Small intestine (tissue), 7 donors: ENCODE data around the gene SLC1A1. TPM values are rescaled to one million over a fixed set of nuclear protein-coding genes. Genes with fewer than 3 reads are reported as not detected.
"Not testable (repeated sequence)": the region's sequence is repeated elsewhere in the genome, so short reads cannot be mapped to it uniquely, and the experiment has no call there.

Source experiments
- DNase-seq, 2 donors: peaks; one replicate each; pipeline versions ENCODE4 v3.0.0 to v3.0.0-alpha.2; 2013
- FAIRE-seq: peaks from 2 replicates; lab custom pipeline; 2012; peaks lifted over from hg19 to GRCh38; lab: Jason Lieb, UNC
- H3K27ac ChIP-seq, 3 donors: one replicate each; pipeline ENCODE4 v1.5.1; 2013; ENCODE audit warnings: low read length in 2 of 3, mild to moderate bottlenecking in 2 of 3, control low read depth in 1 of 3, inconsistent platforms in 1 of 3, low read depth in 1 of 3, moderate library complexity in 1 of 3
- H3K27me3 ChIP-seq, 3 donors: one replicate each; pipeline ENCODE4 v1.6.1; 2013; ENCODE audit warnings: low read length in 3 of 3, inconsistent platforms in 1 of 3; ENCODE audit not compliant: control insufficient read depth in 3 of 3, insufficient read depth in 3 of 3
- H3K36me3 ChIP-seq, 3 donors: one replicate each; pipeline ENCODE4 v1.6.1; 2013; ENCODE audit warnings: low read length in 3 of 3, inconsistent platforms in 1 of 3, low read depth in 1 of 3, mild to moderate bottlenecking in 1 of 3, moderate library complexity in 1 of 3; ENCODE audit not compliant: control insufficient read depth in 3 of 3, insufficient read depth in 2 of 3
- H3K4me1 ChIP-seq, 3 donors: one replicate each; pipeline ENCODE4 v1.6.1; 2013; ENCODE audit warnings: low read length in 2 of 3, inconsistent platforms in 1 of 3, low read depth in 1 of 3, mild to moderate bottlenecking in 1 of 3, moderate library complexity in 1 of 3; ENCODE audit not compliant: control insufficient read depth in 3 of 3, insufficient read depth in 2 of 3
- H3K4me3 ChIP-seq, 3 donors: one replicate each; pipeline ENCODE4 v1.5.1; 2013; ENCODE audit warnings: low read length in 3 of 3, control low read depth in 1 of 3, inconsistent platforms in 1 of 3, low read depth in 1 of 3, mild to moderate bottlenecking in 1 of 3, moderate library complexity in 1 of 3
- H3K9me3 ChIP-seq, 2 donors: one replicate each; pipeline ENCODE4 v1.6.1; 2013; ENCODE audit warnings: low read depth in 1 of 2, low read length in 1 of 2; ENCODE audit not compliant: control insufficient read depth in 2 of 2, insufficient read depth in 1 of 2
- WGBS, 3 donors: extraction: QIAGEN DNeasy Blood & Tissue Kit; methylation state at CpG; one replicate each; pipeline ENCODE4 v1.1.7; 2013; 5-methylcytosine and 5-hydroxymethylcytosine counted together
- polyA plus RNA-seq, 4 donors: library from polyadenylated mRNA; stranded (reverse) in 3 of 4; unstranded in 1 of 4; fragments of 200-250 nt in 3 of 4; fragments of 120-200 nt in 1 of 4; gene quantifications; one replicate each; pipeline versions ENCODE4 v1.2.1 to v1.2.3, GENCODE V29; 2013
- donor health status: healthy with polysubstance abuse.
- donor health status: control.
- donor health status: control.
- donor health status: Bipolar disorder and iron deficiency.
- donor health status: healthy.

The SLC1A1 gene
- polyA plus RNA-seq, 4 donors, result 21.1 to 46.4 (median 42.9) TPM

- 18 to 67% (median 33%) methylated on average over 2 of the region's 2 CpGs for WGBS, 3 donors
- Histone ChIP-seq H3K27ac (peak overlapping the region in 1 of 3 donors; percentile 61), H3K9me3 (peaks cover 0 to 15% of the 10 kb centered on the region in 2 donors), H3K4me1 (peaks cover 0 to 20% (median 6%) of the 10 kb centered on the region in 3 donors), H3K4me3 (no peak overlapping the region), H3K36me3 (peaks cover 0 to 10% (median 0%) of the 10 kb centered on the region in 3 donors), H3K27me3 (no peaks in the 10 kb centered on the region)
- FAIRE-seq, result no peak
- DNase-seq, result peak; percentile 65 to 70
Measured at GRCh38 chr9:4538107-4538506, 47.8 kb downstream of the SLC1A1 start.

DNA sequence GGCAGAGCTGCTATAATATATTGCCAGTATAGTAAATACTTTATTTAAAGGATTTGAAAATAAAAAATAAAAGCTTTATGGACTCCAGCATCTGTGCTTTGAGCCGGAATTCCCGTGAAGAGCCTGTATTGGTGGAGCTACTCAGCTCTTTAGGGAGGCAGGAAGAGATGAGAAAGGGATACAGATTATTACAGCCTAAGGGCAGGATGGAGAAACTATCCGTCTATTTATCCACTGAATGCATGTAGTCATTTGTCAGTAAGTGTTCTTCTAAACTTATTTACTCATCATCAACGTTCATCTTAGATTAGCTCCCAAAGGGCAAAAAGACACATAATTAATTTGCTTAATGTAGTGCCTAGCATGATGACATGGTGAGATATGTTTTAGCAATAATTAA lies 48.4 kb downstream of the SLC1A1 start:
- Histone ChIP-seq H3K36me3 (peaks cover 0 to 10% (median 0%) of the 10 kb centered on the region in 3 donors), H3K27me3 (no peaks in the 10 kb centered on the region), H3K4me1 (peaks cover 0 to 21% (median 6%) of the 10 kb centered on the region in 3 donors), H3K4me3 (no peak overlapping the region), H3K9me3 (peaks cover 0 to 15% of the 10 kb centered on the region in 2 donors), H3K27ac (peak overlapping the region in 1 of 3 donors; percentile 30)
- no peak for FAIRE-seq
- 29 to 51% (median 48%) methylated on average over 4 of the region's 4 CpGs for WGBS, 3 donors
- no peak for DNase-seq

DNA sequence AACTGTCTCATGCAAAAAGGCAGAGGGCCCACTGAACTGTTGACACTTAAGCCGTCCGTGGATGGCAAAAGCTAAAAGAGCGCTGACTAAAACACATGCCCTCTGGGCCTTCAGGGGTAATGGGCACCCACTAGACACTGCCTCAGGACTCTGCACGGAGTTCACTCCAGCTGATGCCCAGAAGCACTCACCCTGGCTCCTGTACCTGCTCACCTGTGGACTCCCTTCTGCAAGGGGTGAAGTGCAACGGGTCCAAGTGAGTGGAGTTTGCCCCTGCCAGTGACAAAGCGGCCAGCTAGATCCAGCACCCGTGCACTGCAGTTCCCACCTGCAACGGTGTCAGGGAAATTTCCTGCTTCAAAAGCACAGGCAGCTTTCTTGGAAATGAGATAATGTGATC lies 50.2 kb downstream of the SLC1A1 start:
- H3K27me3 ChIP-seq, result no peaks in the 10 kb centered on the region
- no peak for FAIRE-seq
- H3K4me3 ChIP-seq, result no peak overlapping the region
- peaks cover 0 to 12% (median 2%) of the 10 kb centered on the region in 3 donors for H3K36me3 ChIP-seq
- H3K27ac ChIP-seq, result peak overlapping the region in 2 of 3 donors; percentile 66 to 75
- H3K9me3 ChIP-seq, result peaks cover 0 to 15% of the 10 kb centered on the region in 2 donors
- peak in 1 of 2 donors; percentile 89 for DNase-seq
- 50 to 81% (median 65%) methylated on average over 8 of the region's 8 CpGs for WGBS, 3 donors
- H3K4me1 ChIP-seq, result peaks cover 0 to 21% (median 6%) of the 10 kb centered on the region in 3 donors

GRCh38 chr9:4541281-4541680 lies 51.0 kb downstream of the SLC1A1 start:
- Histone ChIP-seq H3K36me3 (peaks cover 0 to 12% (median 2%) of the 10 kb centered on the region in 3 donors), H3K27ac (peak overlapping the region in 2 of 3 donors; percentile 66 to 75), H3K4me3 (no peak overlapping the region), H3K27me3 (no peaks in the 10 kb centered on the region), H3K4me1 (peaks cover 0 to 21% (median 6%) of the 10 kb centered on the region in 3 donors), H3K9me3 (peaks cover 0 to 15% of the 10 kb centered on the region in 2 donors)
- 51 to 67% (median 53%) methylated on average over 3 of the region's 3 CpGs for WGBS, 3 donors
- no peak for DNase-seq
- no peak for FAIRE-seq

GRCh38 chr9:4541856-4542255 lies 51.6 kb downstream of the SLC1A1 start:
- Histone ChIP-seq H3K27me3 (no peaks in the 10 kb centered on the region), H3K27ac (peak overlapping the region in 2 of 3 donors; percentile 66 to 75), H3K36me3 (peaks cover 0 to 12% (median 2%) of the 10 kb centered on the region in 3 donors), H3K4me3 (no peak overlapping the region), H3K9me3 (peaks cover 0 to 15% of the 10 kb centered on the region in 2 donors), H3K4me1 (peaks cover 0 to 24% (median 6%) of the 10 kb centered on the region in 3 donors)
- WGBS, 3 donors, result 19 to 51% (median 35%) methylated on average over 2 of the region's 2 CpGs
- peak; percentile 47 to 58 for DNase-seq
- no peak for FAIRE-seq

DNA sequence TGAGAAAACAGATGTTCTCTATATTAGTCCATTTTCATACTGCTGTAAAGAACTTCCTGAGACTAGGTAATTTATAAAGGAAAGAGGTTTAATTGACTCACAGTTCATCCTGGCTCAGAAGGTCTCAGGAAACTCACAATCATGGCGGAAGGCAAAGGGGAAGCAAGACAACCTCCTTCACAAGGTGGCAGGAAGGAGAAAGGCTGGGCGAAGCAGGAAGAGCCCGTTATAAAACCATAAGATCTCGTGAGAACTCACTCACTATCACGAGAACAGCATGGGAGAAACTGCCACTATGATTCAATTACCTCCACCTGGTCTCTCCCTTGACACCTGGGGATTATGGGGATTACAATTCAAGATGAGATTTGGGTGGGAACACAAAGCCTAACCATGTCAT lies 54.4 kb downstream of the SLC1A1 start:
- H3K36me3 ChIP-seq, result peaks cover 0 to 20% (median 5%) of the 10 kb centered on the region in 3 donors
- 66 to 84% (median 78%) methylated on average over 5 of the region's 5 CpGs for WGBS, 3 donors
- DNase-seq, H3K4me3 ChIP-seq, H3K27ac ChIP-seq, H3K27me3 ChIP-seq, FAIRE-seq: not testable (repeated sequence)
- peaks cover 0 to 13% of the 10 kb centered on the region in 2 donors for H3K9me3 ChIP-seq
- peaks cover 0 to 18% (median 6%) of the 10 kb centered on the region in 3 donors for H3K4me1 ChIP-seq

DNA sequence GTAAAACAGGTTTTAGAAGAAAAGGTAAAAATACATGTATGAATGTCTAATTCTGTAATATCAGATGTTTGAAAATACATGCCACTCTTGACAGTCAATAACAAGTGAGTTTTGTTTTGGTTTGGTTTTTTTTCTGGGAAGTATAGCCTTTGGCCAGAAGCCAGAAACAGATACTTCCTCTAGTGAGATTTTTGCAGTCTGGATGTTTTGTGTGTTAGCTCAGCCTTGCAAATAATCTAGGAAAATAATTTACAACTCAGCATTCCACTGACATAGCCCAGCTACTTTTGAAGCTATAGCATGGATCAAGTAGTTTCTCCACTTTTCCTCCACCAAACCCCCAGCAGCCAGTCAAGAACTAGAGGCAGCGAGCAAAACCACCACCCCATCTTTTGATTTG lies 56.7 kb downstream of the SLC1A1 start:
- Histone ChIP-seq H3K4me1 (peaks cover 0 to 29% (median 2%) of the 10 kb centered on the region in 3 donors), H3K4me3 (no peak overlapping the region), H3K27me3 (no peaks in the 10 kb centered on the region), H3K36me3 (peaks cover 0 to 14% (median 5%) of the 10 kb centered on the region in 3 donors), H3K9me3 (no peaks in the 10 kb centered on the region), H3K27ac (no peak overlapping the region)
- WGBS, 3 donors, result 73 to 97% (median 82%) methylated on average over 1 of the region's 1 CpG
- no peak for FAIRE-seq
- DNase-seq, result no peak

DNA sequence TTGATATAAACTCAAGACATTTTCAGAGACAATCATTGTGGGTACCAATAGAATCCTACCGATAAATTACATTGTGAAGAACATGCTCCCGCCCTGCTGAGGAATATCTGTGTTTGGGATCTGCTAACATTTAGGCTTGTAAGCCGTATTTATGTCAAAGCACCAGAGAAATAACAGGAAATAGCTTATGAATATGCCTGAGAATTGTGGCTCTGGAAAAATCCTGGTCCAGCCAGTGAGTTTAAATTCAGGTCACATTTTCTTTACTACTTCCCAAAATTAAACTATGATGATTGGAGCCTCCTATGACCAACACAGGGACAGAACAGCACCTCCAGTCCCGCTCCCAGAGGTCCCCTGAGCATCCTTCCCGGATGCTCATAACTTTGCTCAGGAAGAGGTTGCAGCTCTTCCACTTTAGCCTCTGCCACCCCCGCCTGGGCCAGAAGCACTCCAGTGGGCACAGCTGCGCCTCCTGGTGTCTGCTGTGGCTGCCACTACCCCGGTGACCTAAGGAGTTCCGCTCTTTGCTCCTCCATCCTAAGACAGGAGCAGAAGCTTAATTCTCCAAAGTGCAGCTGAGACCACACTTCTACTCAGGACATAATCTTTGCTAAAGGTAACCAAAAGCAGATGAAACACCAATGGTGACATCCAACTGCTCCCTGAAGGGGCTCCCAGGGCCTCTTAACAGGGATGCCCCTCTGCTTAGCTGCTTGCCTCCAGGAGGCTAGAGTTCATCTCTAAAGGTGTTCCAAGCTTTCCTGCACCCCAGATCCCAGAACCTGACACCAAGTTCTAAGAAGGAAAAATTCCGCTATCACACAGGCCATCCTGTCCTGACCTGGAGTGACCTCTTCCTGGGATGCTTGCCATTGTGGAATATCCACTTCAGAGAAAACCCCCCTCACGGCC lies 58.8 kb downstream of the SLC1A1 start:
- Histone ChIP-seq H3K9me3 (no peaks in the 10 kb centered on the region), H3K36me3 (peaks cover 0 to 14% (median 5%) of the 10 kb centered on the region in 3 donors), H3K27me3 (no peaks in the 10 kb centered on the region), H3K4me1 (peaks cover 0 to 24% (median 2%) of the 10 kb centered on the region in 3 donors), H3K27ac (peak overlapping the region in 2 of 3 donors; percentile 6 to 76), H3K4me3 (no peak overlapping the region)
- DNase-seq (peak; percentile 27 to 38), FAIRE-seq (no peak)
- 70 to 86% (median 84%) methylated on average over 11 of the region's 11 CpGs for WGBS, 3 donors
